ENCODE data around the gene CDH4. TPM values are rescaled to one million over a fixed set of nuclear protein-coding genes. Genes with fewer than 3 reads are reported as not detected.

CDH4 gene
- total and polyA plus RNA-seq, 12 donors, result 0.04 to 0.25 (median 0.08) TPM; not detected in 5

DNA sequence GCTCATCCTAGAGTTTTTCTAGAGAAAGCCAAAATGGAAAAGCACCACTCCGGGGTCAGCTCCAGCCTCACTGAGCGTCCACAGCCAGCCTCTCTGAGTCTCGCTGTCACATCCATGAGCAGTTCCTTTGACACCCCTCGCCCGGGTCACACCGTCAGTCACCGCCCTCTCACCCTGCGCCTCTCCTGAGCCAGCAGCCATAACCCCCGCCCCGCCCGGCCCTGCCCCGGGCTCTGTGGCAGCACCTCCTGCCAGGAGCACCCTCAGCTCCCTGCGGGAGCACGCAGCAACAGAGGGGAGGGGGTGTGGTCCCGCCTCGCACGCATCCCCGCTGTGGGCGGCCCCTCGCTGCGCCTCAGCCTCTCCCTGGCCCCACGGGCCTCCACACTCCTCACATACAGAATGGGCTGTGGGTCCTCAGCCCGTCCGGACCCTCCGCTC is 545.9 kb downstream of the CDH4 start:
- intact Hi-C loops (cut with DNase I), result loop anchor here in 1 of 10 donors (10.0 kb wide), 1 partner anchor 1677 kb away; the partner anchor contains the start of gene KCNQ2
- no peak for DNase-seq

DNA sequence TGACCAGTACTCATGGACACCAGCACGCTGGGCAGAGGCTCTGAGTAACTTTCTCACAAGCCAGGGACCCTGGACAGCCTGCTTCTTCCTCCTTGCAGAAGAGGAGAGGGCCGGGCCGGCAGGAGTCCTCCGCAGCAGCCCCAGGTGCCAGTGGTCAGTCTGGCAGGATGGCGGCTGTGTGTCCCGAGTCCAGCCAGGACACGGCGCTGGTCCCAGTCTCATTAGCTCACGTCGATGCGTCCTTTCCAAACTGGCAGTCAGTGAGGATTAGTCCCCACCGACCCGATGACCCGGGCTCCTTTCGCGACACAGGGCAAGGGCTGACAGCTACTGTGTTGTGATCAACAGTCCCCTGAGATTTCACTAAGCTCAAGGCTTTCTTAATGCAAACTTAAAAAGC is 546.6 kb downstream of the CDH4 start:
- Histone ChIP-seq H3K36me3 (no peaks in the 10 kb centered on the region), H3K9me3 (no peaks in the 10 kb centered on the region), H3K4me1 (peaks cover 0 to 2% (median 0%) of the 10 kb centered on the region in 9 donors), H3K27me3 (peaks cover 0 to 72% (median 61%) of the 10 kb centered on the region in 7 donors), H3K27ac (no peak overlapping the region), H3K4me3 (no peak overlapping the region)
- WGBS, 2 donors, result 82 to 84% methylated on average over 16 of the region's 16 CpGs
- DNase-seq (no peak), ATAC-seq (no peak)
- intact Hi-C loops (cut with DNase I), result loop anchor here in 1 of 10 donors (10.0 kb wide), 1 partner anchor 1676 kb away; the partner anchor contains the start of gene KCNQ2
- TF ChIP-seq, protein P1, sequence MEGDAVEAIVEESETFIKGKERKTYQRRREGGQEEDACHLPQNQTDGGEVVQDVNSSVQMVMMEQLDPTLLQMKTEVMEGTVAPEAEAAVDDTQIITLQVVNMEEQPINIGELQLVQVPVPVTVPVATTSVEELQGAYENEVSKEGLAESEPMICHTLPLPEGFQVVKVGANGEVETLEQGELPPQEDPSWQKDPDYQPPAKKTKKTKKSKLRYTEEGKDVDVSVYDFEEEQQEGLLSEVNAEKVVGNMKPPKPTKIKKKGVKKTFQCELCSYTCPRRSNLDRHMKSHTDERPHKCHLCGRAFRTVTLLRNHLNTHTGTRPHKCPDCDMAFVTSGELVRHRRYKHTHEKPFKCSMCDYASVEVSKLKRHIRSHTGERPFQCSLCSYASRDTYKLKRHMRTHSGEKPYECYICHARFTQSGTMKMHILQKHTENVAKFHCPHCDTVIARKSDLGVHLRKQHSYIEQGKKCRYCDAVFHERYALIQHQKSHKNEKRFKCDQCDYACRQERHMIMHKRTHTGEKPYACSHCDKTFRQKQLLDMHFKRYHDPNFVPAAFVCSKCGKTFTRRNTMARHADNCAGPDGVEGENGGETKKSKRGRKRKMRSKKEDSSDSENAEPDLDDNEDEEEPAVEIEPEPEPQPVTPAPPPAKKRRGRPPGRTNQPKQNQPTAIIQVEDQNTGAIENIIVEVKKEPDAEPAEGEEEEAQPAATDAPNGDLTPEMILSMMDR (IDR thresholded peaks at IDR 0.05), result no peak

More for the DNA sequence above, 545.9 kb downstream of the CDH4 start:
- no peaks in the 10 kb centered on the region for H3K9me3 ChIP-seq
- H3K27me3 ChIP-seq, result peaks cover 0 to 66% (median 54%) of the 10 kb centered on the region in 7 donors
- no peak overlapping the region for H3K4me3 ChIP-seq
- TF ChIP-seq, protein P1 (IDR thresholded peaks at IDR 0.05), result no peak
- no peak overlapping the region for H3K27ac ChIP-seq
- no peak for ATAC-seq
- no peaks in the 10 kb centered on the region for H3K36me3 ChIP-seq
- H3K4me1 ChIP-seq, result no peaks in the 10 kb centered on the region
- 78 to 85% methylated on average over 25 of the region's 25 CpGs for WGBS, 2 donors

DNA sequence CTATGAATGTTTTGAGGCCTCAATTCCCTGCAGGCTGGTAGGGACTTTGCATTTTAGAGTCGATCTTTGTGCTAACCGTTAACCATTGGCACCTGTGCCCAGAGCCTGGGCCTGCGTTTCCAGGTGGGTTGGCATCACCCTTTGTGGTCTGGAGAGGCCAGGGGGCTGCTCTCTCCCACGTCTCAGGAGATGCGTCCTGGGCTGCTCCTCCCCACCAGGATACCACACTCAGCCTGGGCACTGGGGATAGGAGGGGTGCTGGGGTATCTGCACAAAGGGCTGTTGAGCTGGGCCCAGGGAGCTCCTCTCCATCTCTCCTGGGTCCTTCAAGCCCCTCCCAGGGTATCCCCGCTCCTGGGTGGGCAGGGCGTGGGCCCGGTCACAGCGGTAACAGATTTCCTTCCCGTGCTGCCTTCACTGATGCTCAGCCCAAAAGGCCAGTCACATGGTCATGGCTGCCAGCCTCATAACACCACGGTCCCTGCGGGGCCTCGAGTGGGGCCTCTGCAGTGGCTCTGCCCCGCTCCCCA is 547.4 kb downstream of the CDH4 start:
- TF ChIP-seq, protein P1 (IDR thresholded peaks at IDR 0.05), result no peak
- DNase-seq, result no peak
- 75 to 80% methylated on average over 12 to 14 of the region's 14 CpGs for WGBS, 2 donors
- Histone ChIP-seq H3K9me3 (no peaks in the 10 kb centered on the region), H3K27ac (no peak overlapping the region), H3K27me3 (peaks cover 0 to 81% (median 69%) of the 10 kb centered on the region in 7 donors), H3K4me3 (no peak overlapping the region), H3K36me3 (no peaks in the 10 kb centered on the region), H3K4me1 (peaks cover 0 to 4% (median 0%) of the 10 kb centered on the region in 9 donors)
- no peak for ATAC-seq
- intact Hi-C loops (cut with DNase I), result loop anchor here in 1 of 10 donors (10.0 kb wide), 1 partner anchor 1675 kb away; the partner anchor contains the start of gene KCNQ2

DNA sequence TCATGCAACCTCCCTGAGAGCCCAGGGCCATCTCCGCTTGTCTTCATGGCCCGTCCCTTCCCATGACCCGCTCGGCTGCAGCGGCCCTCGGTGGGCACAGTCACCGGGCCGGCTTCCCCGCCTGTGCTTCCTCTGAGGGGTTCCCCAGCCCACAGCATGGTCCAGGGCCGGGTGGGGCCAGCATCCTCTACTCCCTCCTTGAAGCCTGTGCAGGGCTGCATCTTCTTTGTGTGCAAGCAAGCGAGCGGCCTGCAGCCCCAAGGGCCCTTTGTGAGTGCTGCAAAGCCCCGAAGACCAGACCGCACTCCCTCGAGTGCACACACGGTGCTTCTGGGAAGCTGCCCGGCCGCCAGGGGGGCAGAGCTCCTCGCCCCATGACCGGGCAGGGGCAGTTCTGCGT is 547.9 kb downstream of the CDH4 start:
- ATAC-seq (no peak), DNase-seq (no peak)
- 84 to 87% methylated on average over 21 of the region's 21 CpGs for WGBS, 2 donors
- peaks cover 0 to 85% (median 73%) of the 10 kb centered on the region in 7 donors for H3K27me3 ChIP-seq
- H3K4me3 ChIP-seq, result no peak overlapping the region
- no peak overlapping the region for H3K27ac ChIP-seq
- H3K36me3 ChIP-seq, result no peaks in the 10 kb centered on the region
- peaks cover 0 to 4% (median 0%) of the 10 kb centered on the region in 9 donors for H3K4me1 ChIP-seq
- H3K9me3 ChIP-seq, result no peaks in the 10 kb centered on the region
- TF ChIP-seq, protein P1 (IDR thresholded peaks at IDR 0.05), result no peak
- intact Hi-C loops (cut with DNase I), result loop anchor here in 1 of 10 donors (5.0 to 10.0 kb wide), 2 partner anchors 373 to 1675 kb away; partner anchors contain the start of gene KCNQ2

Measured in heart right ventricle (tissue), 16 donors.